ENCODE measurements around the gene HS1BP3. TPM values are rescaled to one million over a fixed set of nuclear protein-coding genes. Genes with fewer than 3 reads are reported as not detected.

The HS1BP3 gene
- total and polyA plus RNA-seq, 2 donors (not counting 3 experiments of a cell fraction or from before 2014, with no cell fraction given) = 27.4 to 33.1 TPM

- DNase-seq (ENCODE audit: low read depth, low spot score) (peak; percentile 46), FAIRE-seq (peak; percentile 75)
- Histone ChIP-seq H3K9me1 (replicated peaks; ENCODE audit: control insufficient read depth, extremely low read depth, insufficient read depth, low read length) (no peaks in the 10 kb centered on the region), H3K4me1 (ENCODE audit: control insufficient read depth, extremely low read depth, insufficient read depth, low read length) (peaks cover 5% of the 10 kb centered on the region), H3K9ac (replicated peaks; ENCODE audit: extremely low read depth, insufficient read depth, low read length) (no peak overlapping the region), H3K4me3 (replicated peaks in 1 of 3; ENCODE audit: insufficient read depth in 1 of 3, low read depth in 1 of 3, low read length in 3 of 3) (no peak overlapping the region), H3K4me2 (ENCODE audit: insufficient read depth, low read length) (no peak overlapping the region), H3K9me3 (replicated peaks; ENCODE audit: control insufficient read depth, insufficient read depth, low read length) (no peaks in the 10 kb centered on the region), H3K36me3 (ENCODE audit: control insufficient read depth in 2 of 2, extremely low read depth in 1 of 2, insufficient read depth in 2 of 2, low read length in 2 of 2) (peaks cover 0 to 5% of the 10 kb centered on the region in 2 experiments), H4K20me1 (replicated peaks; ENCODE audit: control insufficient read depth, extremely low read depth, insufficient read depth, low read length) (no peaks in the 10 kb centered on the region), H3K27me3 (ENCODE audit: control insufficient read depth in 2 of 2, insufficient read depth in 2 of 2, low read length in 2 of 2) (no peaks in the 10 kb centered on the region), H3K27ac (ENCODE audit: insufficient read depth, low read depth, low read length) (no peak overlapping the region), H3K79me2 (ENCODE audit: control insufficient read depth, insufficient read depth, low read length) (no peaks in the 10 kb centered on the region), H2AFZ (ENCODE audit: low read depth, low read length) (no peak overlapping the region)
- dilution Hi-C loops (cut with MboI; ENCODE audit: extremely low pct_ligation_motif_present, low sequenced_read_pairs) (no loop called here), intact Hi-C loops (cut with micrococcal nuclease) (loop anchor here (1.0 to 5.0 kb wide), 4 partner anchors 73 to 281 kb away; partner anchors contain the start of gene LDAH)
- TF ChIP-seq CTCF (IDR thresholded peaks at IDR 0.05; ENCODE audit: extremely low read depth in 1 of 2, insufficient read depth in 1 of 2, low read depth in 1 of 2, low read length in 2 of 2) (peak; percentile 58 to 75), POLR2AphosphoS5 (IDR thresholded peaks at IDR 0.05; ENCODE audit: insufficient read depth, low read depth, low read length) (no peak), EZH2 (IDR thresholded peaks at IDR 0.05; ENCODE audit: borderline replicate concordance, low read depth, low read length, severe bottlenecking) (no peak)
- CTCF ChIA-PET = interaction anchor here (0.6 to 2.9 kb wide), 2 partner anchors 11 to 280 kb away, joined by 3 to 17 read pairs; no protein-coding TSS in a partner anchor
- no TSS peak for BruUV-seq (replicated peaks)
- POLR2A ChIA-PET = no interaction called here
Observed at GRCh38 chr2:20682167-20682920, 31.4 kb upstream of the HS1BP3 start.
